A549 (cell line): Measurements from ENCODE around the gene STOX1.

Experiments used
- CTCF ChIP-seq: fragments of >200 bp; sonication (Bioruptor Twin); formaldehyde crosslinking; IDR thresholded peaks from 3 replicates; pipeline ENCODE4 v1.5.1; 2016
- MYC ChIP-seq: IDR thresholded peaks from 2 replicates; pipeline ENCODE4 v1.6.1; 2012; ENCODE audit warnings: mild to moderate bottlenecking, inconsistent platforms, low read length, improper control_type of control experiment, borderline replicate concordance

- TF ChIP-seq MYC (no peak), CTCF (no peak)
Measured at GRCh38 chr10:68816796-68817412, 10.4 kb upstream of the STOX1 start.
